GM23338 (cell line): ENCODE data around the gene DIP2B.

Source experiments
- CREB1 ChIP-seq: fragments of 250-450 bp; sonication (Bioruptor Pico); IDR thresholded peaks from 2 replicates; pipeline ENCODE4 v1.5.0; 2020; ENCODE audit warnings: low read depth, mild to moderate bottlenecking, moderate library complexity
- CTCF ChIP-seq, 2 experiments: fragments of 200-600 bp in 1 of 2; sonication (generic) in 1 of 2; conservative IDR thresholded peaks; 2 replicates each; pipeline versions ENCODE4 v1.5.1 to v1.6.1; 2016 to 2017; ENCODE audit warnings: antibody characterized with exemption in 2 of 2, low read depth in 2 of 2, mild to moderate bottlenecking in 2 of 2, moderate library complexity in 1 of 2
- ETS1 ChIP-seq: IDR thresholded peaks from 2 replicates; pipeline ENCODE4 v1.6.1; 2016; ENCODE audit warnings: antibody characterized with exemption
- EZH2 ChIP-seq: fragments of 200-600 bp; sonication (generic); IDR thresholded peaks from one replicate; pipeline ENCODE4 v1.8.0; 2017; ENCODE audit warnings: antibody characterized with exemption, mild to moderate bottlenecking, low read depth; ENCODE audit not compliant: unreplicated experiment
- EZH2phosphoT487 ChIP-seq: fragments of 200-600 bp; sonication (generic); IDR thresholded peaks from one replicate; pipeline ENCODE4 v1.8.1; 2018; ENCODE audit warnings: antibody characterized with exemption; ENCODE audit not compliant: unreplicated experiment
- JUNB ChIP-seq: IDR thresholded peaks from one replicate; pipeline ENCODE4 v1.6.1; 2016; ENCODE audit warnings: antibody characterized with exemption; ENCODE audit not compliant: unreplicated experiment
- NANOG ChIP-seq: IDR thresholded peaks from 2 replicates; pipeline ENCODE4 v1.6.1; 2016; ENCODE audit warnings: antibody characterized with exemption, borderline replicate concordance
- POLR2AphosphoS5 ChIP-seq: IDR thresholded peaks from 2 replicates; pipeline ENCODE4 v1.6.1; 2016; ENCODE audit warnings: antibody characterized with exemption, low read depth
- REST ChIP-seq: IDR thresholded peaks from one replicate; pipeline ENCODE4 v1.6.1; 2018; ENCODE audit warnings: antibody characterized with exemption; ENCODE audit not compliant: unreplicated experiment
- STAT1 ChIP-seq: IDR thresholded peaks from one replicate; pipeline ENCODE4 v1.6.1; 2016; ENCODE audit warnings: antibody characterized with exemption; ENCODE audit not compliant: unreplicated experiment
- ZNF114 ChIP-seq: fragments of 250-450 bp; sonication (Bioruptor Pico); IDR thresholded peaks from 2 replicates; pipeline ENCODE4 v1.5.0; 2020; ENCODE audit warnings: mild to moderate bottlenecking, moderate library complexity
- ZNF331 ChIP-seq: fragments of 250-450 bp; sonication (Bioruptor Pico); IDR thresholded peaks from 2 replicates; pipeline ENCODE4 v1.5.0; 2020; ENCODE audit warnings: low read depth, mild to moderate bottlenecking, moderate library complexity
- ZNF462 ChIP-seq: fragments of 250-450 bp; sonication (Bioruptor Pico); IDR thresholded peaks from 2 replicates; pipeline ENCODE4 v1.5.0; 2020; ENCODE audit warnings: mild to moderate bottlenecking, moderate library complexity

DNA sequence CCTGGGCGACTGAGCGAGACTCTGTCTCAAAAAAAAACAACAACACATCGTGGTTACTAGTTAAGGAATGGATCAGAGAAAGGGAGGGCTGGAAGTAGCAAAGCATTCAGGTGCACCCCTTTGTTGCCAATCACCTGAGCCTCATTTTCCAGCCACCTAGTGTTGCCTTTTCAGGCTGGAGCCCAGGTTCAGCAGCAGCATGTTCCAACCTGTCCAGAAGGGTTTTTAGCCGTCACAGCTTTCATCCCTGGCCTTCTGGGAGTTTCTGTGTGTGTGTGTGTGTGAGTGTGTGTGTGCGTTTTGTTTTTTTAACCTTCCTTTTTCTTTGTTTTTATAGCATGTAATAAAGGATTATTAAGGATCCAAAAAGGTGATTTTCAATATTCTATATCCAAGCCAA lies 138.0 kb downstream of the DIP2B start:
- TF ChIP-seq CTCF (conservative IDR thresholded peaks at IDR 0.05; ENCODE audit: low read depth in 2 of 2) (no peak), EZH2 (no peak), POLR2AphosphoS5 (no peak), CREB1 (CRISPR knock-in tag) (no peak), ZNF114 (CRISPR knock-in tag) (no peak), REST (no peak), EZH2phosphoT487 (no peak), ETS1 (no peak), STAT1 (no peak), NANOG (no peak), JUNB (no peak), ZNF331 (CRISPR knock-in tag) (no peak), ZNF462 (no peak)
